Heart left ventricle (tissue), 16 donors: Measurements from ENCODE around the gene OPCML. TPM values are rescaled to one million over a fixed set of nuclear protein-coding genes. Genes with fewer than 3 reads are reported as not detected.

Experiments
- ATAC-seq, 4 donors: fragments of 200-7000 bp; cut with Tn5 transposase; one replicate each; pipeline ENCODE4 v1.9.1; 2020 to 2022; ENCODE audit warnings: moderate library complexity in 4 of 4, mild to moderate bottlenecking in 3 of 4, moderate number of reproducible peaks in 1 of 4
- DNase-seq, 5 donors: peaks; one replicate each; pipeline ENCODE4 v3.0.0-alpha.2; 2020
- H3K27ac ChIP-seq, 12 donors: fragments of 200-600 bp; sonication (generic) in 4 of 12; one replicate each; pipeline versions ENCODE4 v1.5.0 to v1.8.0; 2016 to 2022; ENCODE audit warnings: mild to moderate bottlenecking in 2 of 12
- H3K27me3 ChIP-seq, 9 donors: fragments of 200-600 bp; sonication (generic) in 2 of 9; one replicate each; pipeline versions ENCODE4 v1.5.1 to v1.8.0; 2016 to 2022; ENCODE audit warnings: mild to moderate bottlenecking in 3 of 9
- H3K36me3 ChIP-seq, 9 donors: fragments of 200-600 bp; sonication (generic) in 2 of 9; one replicate each; pipeline versions ENCODE4 v1.5.0 to v1.8.0; 2018 to 2022; ENCODE audit warnings: mild to moderate bottlenecking in 2 of 9
- H3K4me1 ChIP-seq, 12 donors: fragments of 200-600 bp; sonication (generic) in 4 of 12; one replicate each; pipeline versions ENCODE4 v1.5.0 to v1.8.0; 2016 to 2022; ENCODE audit warnings: mild to moderate bottlenecking in 3 of 12
- H3K4me3 ChIP-seq, 12 donors: fragments of 200-600 bp; sonication (generic) in 4 of 12; one replicate each; pipeline versions ENCODE4 v1.5.0 to v1.8.0; 2017 to 2022; ENCODE audit warnings: mild to moderate bottlenecking in 9 of 12, moderate library complexity in 4 of 12
- H3K9me3 ChIP-seq, 12 donors: fragments of 200-600 bp; sonication (generic) in 4 of 12; one replicate each; pipeline versions ENCODE4 v1.5.0 to v1.8.0; 2016 to 2022; ENCODE audit warnings: mild to moderate bottlenecking in 1 of 12
- POLR2A ChIP-seq, 2 donors: fragments of 450-650 bp; IDR thresholded peaks; one replicate each; pipeline ENCODE4 v1.6.1; 2017; ENCODE audit warnings: antibody characterized with exemption in 2 of 2, mild to moderate bottlenecking in 2 of 2, moderate library complexity in 2 of 2
- WGBS, 4 donors: extraction: QIAGEN DNeasy Blood & Tissue Kit in 2 of 4; methylation state at CpG; one replicate each; pipeline versions ENCODE4 v1.1.5 to v1.1.7; 2013 to 2018; 5-methylcytosine and 5-hydroxymethylcytosine counted together
- intact Hi-C, 10 donors: fragments of 100-400 bp; cut with DNase I; formaldehyde crosslinking; loops; one replicate each; pipeline versions ENCODE4 v1.11.1 to v1.14.2; 2022
- polyA plus RNA-seq, 2 donors: library from polyadenylated mRNA; stranded (reverse); fragments of 200-250 nt; gene quantifications; one replicate each; pipeline ENCODE4 v1.2.3, GENCODE V29; 2013
- total RNA-seq, 9 donors: library from RNA; depleted of rRNA in 2 of 9; stranded (reverse); fragments of >200 nt in 2 of 9; fragmentation: NEBNext Ultra II Directional in 3 of 9; extraction: Animal tissue kit (Norgen Biotek cat#: 25700) in 3 of 9; gene quantifications; one replicate each; pipeline versions ENCODE4 v1.1.0 to v1.2.4, GENCODE V29; 2016 to 2023
- TF ChIP-seq, protein P1 (sequence below), 12 donors: fragments of 200-600 bp; sonication (generic) in 4 of 12; IDR thresholded peaks; one replicate each; pipeline versions ENCODE4 v1.5.0 to v1.8.0; 2018 to 2022; ENCODE audit warnings: antibody characterized with exemption in 12 of 12, mild to moderate bottlenecking in 5 of 12
- donor health status: ischemic (EF 13 %, LVEDD 7.1; RV severe dilation, severe dysfunction).
- donor health status: healthy with polysubstance abuse.
- donor health status: DM: no; HTN: yes; CAD: no.
- donor health status: DM: no; HTN: no; CAD: no.
- donor health status: ischemic (EF 25% LVEDD 6.9; RV normal size, moderate dysfunction).
- donor health status: ischemic (EF 25% LVEDD 5.7; RV mildly dilated, moderate dysfunction).
- donor health status: healthy.
- donor health status: DM: yes; HTN: yes; CAD: no.
- donor health status: ischemic (EF 35%, LVEDD 5.7; RV mildly dilated, moderate dysfunction).
- donor health status: nonischemic (EF 11% LVEDD 7.7; RV severe dilation, severe dysfunction).
- donor health status: DM: yes; HTN: yes; CAD: no.
- donor health status: PGD.
- donor health status: ischemic (EF 29% LVEDD 5.4; RV normal size, mild dysfunction).
- donor health status: nonischemic (EF 23%, LVEDD 6.1; RV moderate dilation, normal function).

The OPCML gene
- total and polyA plus RNA-seq, 11 donors: 0.04 to 1.3 (median 0.23) TPM; not detected in 3

DNA sequence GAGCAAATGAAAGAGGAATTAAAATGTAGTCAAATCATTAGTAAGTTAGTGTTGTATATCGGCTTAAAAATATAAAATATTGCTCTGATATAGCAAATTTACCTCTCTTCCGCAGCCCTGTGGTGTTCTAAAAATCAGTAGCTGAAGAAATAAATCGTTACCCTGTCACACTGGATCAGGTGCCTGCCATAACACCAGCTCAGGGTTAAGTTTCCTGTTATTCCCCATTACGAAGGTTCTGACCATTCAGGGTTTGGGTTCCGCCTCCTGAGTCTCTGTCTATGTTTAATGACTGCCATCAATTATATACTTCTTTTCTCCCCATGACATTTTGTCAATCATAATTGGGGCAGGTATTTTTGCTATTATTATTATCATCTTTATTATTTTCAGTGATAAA, 658.5 kb downstream of the OPCML start:
- H3K27ac ChIP-seq: no peak overlapping the region
- no peak overlapping the region for H3K4me3 ChIP-seq
- WGBS, 4 donors: 82 to 91% (median 89%) methylated on average over 5 of the region's 5 CpGs
- ATAC-seq (no peak), DNase-seq (no peak)
- intact Hi-C loops: no loop called here
- no peaks in the 10 kb centered on the region for H3K36me3 ChIP-seq
- no peaks in the 10 kb centered on the region for H3K4me1 ChIP-seq
- peaks cover 0 to 4% (median 0%) of the 10 kb centered on the region in 9 donors for H3K27me3 ChIP-seq
- TF ChIP-seq, protein P1, sequence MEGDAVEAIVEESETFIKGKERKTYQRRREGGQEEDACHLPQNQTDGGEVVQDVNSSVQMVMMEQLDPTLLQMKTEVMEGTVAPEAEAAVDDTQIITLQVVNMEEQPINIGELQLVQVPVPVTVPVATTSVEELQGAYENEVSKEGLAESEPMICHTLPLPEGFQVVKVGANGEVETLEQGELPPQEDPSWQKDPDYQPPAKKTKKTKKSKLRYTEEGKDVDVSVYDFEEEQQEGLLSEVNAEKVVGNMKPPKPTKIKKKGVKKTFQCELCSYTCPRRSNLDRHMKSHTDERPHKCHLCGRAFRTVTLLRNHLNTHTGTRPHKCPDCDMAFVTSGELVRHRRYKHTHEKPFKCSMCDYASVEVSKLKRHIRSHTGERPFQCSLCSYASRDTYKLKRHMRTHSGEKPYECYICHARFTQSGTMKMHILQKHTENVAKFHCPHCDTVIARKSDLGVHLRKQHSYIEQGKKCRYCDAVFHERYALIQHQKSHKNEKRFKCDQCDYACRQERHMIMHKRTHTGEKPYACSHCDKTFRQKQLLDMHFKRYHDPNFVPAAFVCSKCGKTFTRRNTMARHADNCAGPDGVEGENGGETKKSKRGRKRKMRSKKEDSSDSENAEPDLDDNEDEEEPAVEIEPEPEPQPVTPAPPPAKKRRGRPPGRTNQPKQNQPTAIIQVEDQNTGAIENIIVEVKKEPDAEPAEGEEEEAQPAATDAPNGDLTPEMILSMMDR (IDR thresholded peaks at IDR 0.05): no peak
- TF ChIP-seq POLR2A (IDR thresholded peaks at IDR 0.05): no peak
- H3K9me3 ChIP-seq: no peaks in the 10 kb centered on the region

DNA sequence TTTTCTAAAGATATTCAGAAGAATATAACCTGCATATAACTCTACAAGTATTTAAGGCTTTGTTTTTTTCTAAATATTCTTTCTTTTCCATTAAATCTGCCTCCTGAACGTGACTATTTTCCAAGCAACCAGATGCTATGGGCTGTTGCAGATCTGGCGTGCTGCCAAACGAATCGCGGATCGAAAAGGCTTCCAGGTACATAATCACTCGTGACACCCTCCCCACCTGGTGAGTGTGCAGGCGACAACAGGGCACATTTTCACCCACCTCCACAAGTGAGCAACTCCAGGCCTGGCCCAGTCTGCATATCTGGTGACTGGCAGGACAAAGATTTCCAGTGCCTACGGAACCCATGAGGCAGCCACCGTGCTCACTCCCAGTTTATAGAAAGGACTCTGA, 660.1 kb downstream of the OPCML start:
- no peak overlapping the region for H3K4me3 ChIP-seq
- H3K27me3 ChIP-seq: peaks cover 0 to 4% (median 0%) of the 10 kb centered on the region in 9 donors
- TF ChIP-seq POLR2A (IDR thresholded peaks at IDR 0.05): no peak
- TF ChIP-seq, protein P1 (IDR thresholded peaks at IDR 0.05): no peak
- no peak for ATAC-seq
- no peak for DNase-seq
- WGBS, 4 donors: 73 to 80% (median 76%) methylated on average over 10 of the region's 10 CpGs
- no peaks in the 10 kb centered on the region for H3K9me3 ChIP-seq
- no peak overlapping the region for H3K27ac ChIP-seq
- H3K4me1 ChIP-seq: no peaks in the 10 kb centered on the region
- intact Hi-C loops: no loop called here
- H3K36me3 ChIP-seq: no peaks in the 10 kb centered on the region

DNA sequence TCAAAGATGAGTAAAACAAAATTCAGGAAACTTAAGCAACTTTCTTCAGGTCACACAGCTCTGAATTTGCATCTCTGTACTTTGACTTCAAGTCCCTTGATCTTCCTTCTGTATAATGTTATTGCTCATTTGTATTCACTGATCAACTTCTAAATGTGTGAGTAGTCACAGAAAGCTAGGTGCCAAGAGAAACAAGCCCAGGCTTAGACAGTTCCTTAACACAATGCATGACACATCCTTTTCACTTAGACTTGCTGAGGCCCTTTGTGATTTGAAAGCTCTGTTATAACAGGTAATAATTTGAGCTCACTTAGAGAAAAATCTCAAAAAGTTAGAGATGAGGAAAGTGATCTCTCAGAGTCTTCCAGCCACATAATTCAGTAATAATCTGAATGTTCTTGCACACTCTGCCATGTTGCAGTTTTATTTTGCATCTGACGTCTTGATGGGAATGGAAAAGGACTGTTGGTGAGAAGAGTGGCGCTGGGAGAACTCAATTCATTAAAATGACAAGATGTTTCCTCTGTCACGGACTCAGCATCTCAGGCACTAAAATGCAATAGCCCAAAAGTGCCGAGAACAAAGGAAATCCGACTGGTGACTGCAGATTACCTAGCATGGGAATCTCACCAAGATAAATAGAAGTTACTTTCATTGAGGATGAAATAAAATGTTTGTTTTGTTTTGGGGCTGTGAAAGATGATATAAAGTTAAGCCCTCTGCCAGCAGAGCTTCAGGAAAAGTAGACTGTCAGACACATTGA, 665.3 kb downstream of the OPCML start:
- WGBS, 4 donors: 56 to 74% (median 65%) methylated on average over 5 of the region's 5 CpGs
- Histone ChIP-seq H3K4me3 (no peak overlapping the region), H3K36me3 (no peaks in the 10 kb centered on the region), H3K4me1 (no peaks in the 10 kb centered on the region), H3K27me3 (peaks cover 0 to 4% (median 0%) of the 10 kb centered on the region in 9 donors), H3K27ac (no peak overlapping the region), H3K9me3 (no peaks in the 10 kb centered on the region)
- ATAC-seq (no peak), DNase-seq (no peak)
- TF ChIP-seq, protein P1 (IDR thresholded peaks at IDR 0.05): no peak
- no peak for TF ChIP-seq POLR2A (IDR thresholded peaks at IDR 0.05)
- intact Hi-C loops: no loop called here

DNA sequence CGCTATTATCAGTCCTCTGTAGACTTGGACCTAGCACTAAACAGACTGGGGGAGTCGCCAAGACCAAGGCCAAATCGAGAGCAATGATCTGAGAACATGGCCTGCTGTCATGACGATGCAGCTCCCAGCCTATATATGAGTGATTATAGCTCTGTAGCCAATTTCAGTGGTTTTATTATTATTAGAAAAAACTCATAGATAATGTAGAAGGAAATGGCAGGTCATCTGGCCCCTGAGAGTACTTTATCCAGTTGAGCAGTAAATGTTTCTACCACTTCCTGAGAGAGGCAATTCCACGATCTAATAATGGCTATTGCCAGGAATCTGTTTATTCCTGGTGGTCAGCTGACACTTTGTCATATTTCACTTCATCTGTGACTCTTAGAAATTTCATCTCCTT, 666.7 kb downstream of the OPCML start:
- no peaks in the 10 kb centered on the region for H3K36me3 ChIP-seq
- ATAC-seq (no peak), DNase-seq (no peak)
- no peaks in the 10 kb centered on the region for H3K9me3 ChIP-seq
- intact Hi-C loops: no loop called here
- TF ChIP-seq, protein P1 (IDR thresholded peaks at IDR 0.05): no peak
- no peak for TF ChIP-seq POLR2A (IDR thresholded peaks at IDR 0.05)
- peaks cover 0 to 4% (median 0%) of the 10 kb centered on the region in 9 donors for H3K27me3 ChIP-seq
- H3K27ac ChIP-seq: no peak overlapping the region
- no peaks in the 10 kb centered on the region for H3K4me1 ChIP-seq
- WGBS, 4 donors: 59 to 77% (median 73%) methylated on average over 5 of the region's 5 CpGs
- H3K4me3 ChIP-seq: no peak overlapping the region
